Naive thymus-derived CD8-positive, alpha-beta T cell (primary cell): ENCODE measurements around the gene RCAN1. TPM values are rescaled to one million over a fixed set of nuclear protein-coding genes. Genes with fewer than 3 reads are reported as not detected.
A peak's percentile ranks its signal among the peaks of the same experiment; 100 is the strongest.

Source experiments
- ATAC-seq, 2 donors: fragments of 150-1000 bp; cut with Tn5 transposase in 1 of 2; sonication (Bioruptor Pico), chemical (Tn5 transposase) in 1 of 2; 1 replicate in 1 of 2; 2 replicates in 1 of 2; pipeline ENCODE4 v1.10.0; 2021; ENCODE audit warnings: mild to moderate bottlenecking in 2 of 2, moderate library complexity in 2 of 2
- POLR2A ChIA-PET: fragments of 350-600 bp; sonication (Branson Sonifier 250); formaldehyde crosslinking; loops from one replicate; lab custom pipeline; 2021; ENCODE audit warnings: antibody characterized with exemption; lab: Charles Lee
- DNase-seq, 10 donors: peaks; one replicate each; pipeline versions ENCODE4 v3.0.0 to v3.0.0-alpha.2; 2020 to 2022
- H3K27ac Mint-ChIP-seq, 10 donors: one replicate each; pipeline ENCODE4 v1.8.0; 2020 to 2022; ENCODE audit warnings: mild to moderate bottlenecking in 10 of 10, mixed read lengths in 10 of 10, moderate library complexity in 4 of 10, inconsistent platforms in 1 of 10
- H3K27me3 Mint-ChIP-seq, 5 donors: one replicate each; pipeline ENCODE4 v1.8.0; 2021 to 2022; ENCODE audit warnings: mixed read lengths in 5 of 5
- H3K36me3 Mint-ChIP-seq, 3 donors: one replicate each; pipeline ENCODE4 v1.8.0; 2020 to 2022; ENCODE audit warnings: mixed read lengths in 3 of 3, mild to moderate bottlenecking in 2 of 3, inconsistent platforms in 1 of 3
- H3K4me1 Mint-ChIP-seq, 4 donors: one replicate each; pipeline ENCODE4 v1.8.0; 2021 to 2022; ENCODE audit warnings: mixed read lengths in 4 of 4
- H3K4me3 Mint-ChIP-seq, 10 donors: one replicate each; pipeline ENCODE4 v1.8.0; 2020 to 2022; ENCODE audit warnings: mild to moderate bottlenecking in 10 of 10, mixed read lengths in 10 of 10, moderate library complexity in 6 of 10, inconsistent platforms in 1 of 10
- H3K9me3 Mint-ChIP-seq, 9 donors: one replicate each; pipeline ENCODE4 v1.8.0; 2020 to 2022; ENCODE audit warnings: mixed read lengths in 9 of 9, mild to moderate bottlenecking in 3 of 9, inconsistent platforms in 1 of 9, moderate library complexity in 1 of 9
- polyA plus RNA-seq, 3 donors: library from polyadenylated mRNA; unstranded; fragments of 300-500 nt; fragmentation: Illumina TruSeq; gene quantifications; one replicate each; pipeline ENCODE4 v1.2.3, GENCODE V29; 2021
- total RNA-seq, 8 experiments: library from RNA in 2 of 8; stranded (reverse) in 2 of 8; gene quantifications; one replicate each; pipeline ENCODE4 v1.2.3 and lab custom pipeline; 2021 to 2026

Gene RCAN1
- total and polyA plus RNA-seq, 5 experiments from 2014 or later, result 6.8 to 15.9 (median 11.1) TPM

DNA sequence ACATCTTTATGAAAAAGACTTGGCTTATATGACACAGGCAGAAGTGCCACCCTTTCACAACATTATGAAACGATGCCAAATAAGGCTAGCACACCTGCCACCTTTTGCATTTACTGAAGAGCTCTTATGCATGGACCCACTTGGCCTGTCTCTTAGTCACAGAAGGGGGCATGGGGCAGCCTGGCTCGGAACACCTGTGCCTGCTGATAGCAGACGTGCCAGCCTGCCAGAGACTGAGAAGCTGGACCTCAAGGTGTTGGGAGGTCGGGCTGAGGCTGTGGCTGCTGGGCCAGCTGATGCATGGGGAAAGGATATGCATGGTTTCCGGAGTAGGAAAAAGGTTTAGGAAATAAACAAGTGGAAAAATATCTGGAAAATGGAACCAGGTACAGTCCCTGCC, 21.5 kb downstream of the RCAN1 start:
- Mint-ChIP-seq H3K4me3 (no peak overlapping the region), H3K4me1 (peaks cover 12 to 24% (median 13%) of the 10 kb centered on the region in 4 donors), H3K36me3 (peaks cover 0 to 4% (median 0%) of the 10 kb centered on the region in 3 donors), H3K27ac (peak overlapping the region in 1 of 10 donors; percentile 32), H3K9me3 (no peaks in the 10 kb centered on the region), H3K27me3 (no peaks in the 10 kb centered on the region)
- POLR2A ChIA-PET, result no interaction called here
- no peak for ATAC-seq
- no peak for DNase-seq

DNA sequence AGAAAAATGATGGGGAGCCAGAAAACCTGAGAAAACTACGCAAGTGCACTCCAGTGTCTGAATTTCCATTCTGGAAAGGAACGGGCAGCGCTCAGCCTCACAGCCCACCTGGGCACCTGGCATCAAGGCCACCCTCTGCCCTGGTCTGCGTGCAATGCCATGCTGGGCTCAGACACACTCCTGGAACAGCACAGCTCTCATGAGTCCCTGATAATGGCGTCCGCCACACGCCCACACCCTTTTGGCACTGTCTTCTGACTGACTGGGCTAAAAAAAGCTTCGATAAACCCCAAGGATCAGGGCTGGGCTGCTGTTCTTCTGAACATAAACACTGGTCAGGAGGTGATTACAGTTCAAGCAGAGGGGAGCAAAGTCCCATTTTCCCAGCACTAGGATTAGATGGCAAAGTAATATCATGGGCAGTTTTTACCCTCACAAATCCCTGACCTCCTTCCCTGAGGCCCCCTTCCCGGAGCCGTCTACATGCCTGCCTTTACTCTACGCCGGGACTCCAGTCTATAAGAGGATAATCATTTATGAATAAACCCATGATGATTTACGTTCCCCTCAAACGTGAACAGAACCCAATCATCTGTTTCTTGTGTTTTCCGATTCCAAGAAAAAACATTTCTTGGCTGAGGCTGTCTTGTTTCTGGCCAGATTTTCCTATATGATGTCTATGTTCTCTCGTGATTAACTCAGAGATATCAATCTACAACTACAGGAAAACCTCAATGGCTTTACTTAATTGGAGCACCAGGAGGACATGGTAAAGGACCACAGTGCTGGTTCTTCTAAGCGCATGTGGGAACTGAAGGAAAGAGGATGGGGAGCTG, 22.6 kb downstream of the RCAN1 start:
- DNase-seq (no peak), ATAC-seq (no peak)
- POLR2A ChIA-PET, result no interaction called here
- H3K4me3 Mint-ChIP-seq, result no peak overlapping the region
- H3K4me1 Mint-ChIP-seq, result peaks cover 12 to 24% (median 13%) of the 10 kb centered on the region in 4 donors
- peak overlapping the region in 1 of 10 donors; percentile 27 for H3K27ac Mint-ChIP-seq
- no peaks in the 10 kb centered on the region for H3K27me3 Mint-ChIP-seq
- peaks cover 0 to 10% (median 4%) of the 10 kb centered on the region in 3 donors for H3K36me3 Mint-ChIP-seq
- peaks cover 0 to 9% (median 2%) of the 10 kb centered on the region in 9 donors for H3K9me3 Mint-ChIP-seq

DNA sequence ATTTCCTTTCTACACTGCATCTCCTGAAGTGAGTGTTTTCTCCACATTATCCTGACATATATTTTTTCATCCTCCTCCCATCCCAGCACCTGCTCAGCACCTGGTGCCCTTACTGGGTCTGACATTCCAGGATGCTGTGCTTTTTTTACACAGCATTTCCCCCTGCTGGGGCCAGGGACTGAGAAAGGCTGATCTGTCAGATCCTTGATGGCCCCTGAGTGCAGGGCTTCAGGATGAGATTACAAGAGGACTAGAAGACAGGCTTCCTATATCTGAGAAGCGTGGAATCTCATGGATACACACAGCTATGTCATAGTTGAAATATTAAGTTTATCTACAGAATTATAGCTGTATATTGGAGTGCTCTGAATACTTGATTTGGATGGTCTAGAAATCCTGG, 24.4 kb downstream of the RCAN1 start:
- Mint-ChIP-seq H3K27ac (peak overlapping the region in 4 of 10 donors; percentile 3 to 89 (median 24)), H3K4me3 (no peak overlapping the region), H3K9me3 (peaks cover 0 to 24% (median 8%) of the 10 kb centered on the region in 9 donors), H3K27me3 (no peaks in the 10 kb centered on the region), H3K4me1 (peaks cover 11 to 24% (median 12%) of the 10 kb centered on the region in 4 donors), H3K36me3 (peaks cover 0 to 16% (median 12%) of the 10 kb centered on the region in 3 donors)
- POLR2A ChIA-PET, result no interaction called here
- no peak for ATAC-seq
- DNase-seq, result no peak

DNA sequence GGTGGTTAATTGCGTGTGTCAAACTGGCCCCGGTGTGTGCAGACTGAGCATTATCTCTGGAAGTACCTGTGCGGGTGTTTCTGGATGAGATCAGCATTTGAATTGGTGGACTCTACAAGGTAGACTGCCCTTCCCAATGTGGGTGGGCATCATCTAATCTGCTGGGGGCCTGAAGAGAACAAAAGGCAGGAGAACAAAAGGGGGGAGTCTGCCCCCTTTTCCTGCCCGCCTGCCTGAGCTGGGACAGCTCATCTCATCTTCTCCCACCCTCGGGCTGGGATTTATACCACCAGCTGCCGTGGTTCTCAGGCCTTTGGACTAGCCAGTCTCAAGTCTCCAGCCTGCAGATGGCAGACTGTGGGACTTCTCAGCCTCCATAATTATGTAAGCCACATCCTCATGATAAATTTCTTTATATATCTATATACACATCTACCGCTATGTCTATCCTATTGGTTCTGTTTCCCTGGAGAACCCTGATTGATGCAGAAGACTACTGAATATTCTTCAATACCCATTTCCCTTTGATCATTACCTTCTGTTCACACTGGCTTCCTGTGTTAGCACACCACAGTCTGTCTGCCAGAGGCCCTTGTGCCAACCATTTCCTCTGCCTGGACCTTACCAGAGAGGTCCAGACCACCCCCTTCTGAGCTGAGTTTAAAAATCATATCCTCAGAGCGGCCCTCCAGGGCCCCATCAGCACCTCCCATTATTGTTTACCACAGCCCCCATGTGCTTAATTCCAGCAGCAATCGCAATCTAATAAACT, 25.2 kb downstream of the RCAN1 start:
- POLR2A ChIA-PET, result no interaction called here
- Mint-ChIP-seq H3K4me3 (peak overlapping the region in 1 of 10 donors; percentile 19), H3K4me1 (peaks cover 11 to 24% (median 13%) of the 10 kb centered on the region in 4 donors), H3K36me3 (peaks cover 0 to 16% (median 12%) of the 10 kb centered on the region in 3 donors), H3K9me3 (peaks cover 0 to 24% (median 8%) of the 10 kb centered on the region in 9 donors), H3K27me3 (no peaks in the 10 kb centered on the region), H3K27ac (peak overlapping the region in 4 of 10 donors; percentile 8 to 89 (median 63))
- ATAC-seq (peak in 1 of 2 donors; percentile 62), DNase-seq (no peak)

DNA sequence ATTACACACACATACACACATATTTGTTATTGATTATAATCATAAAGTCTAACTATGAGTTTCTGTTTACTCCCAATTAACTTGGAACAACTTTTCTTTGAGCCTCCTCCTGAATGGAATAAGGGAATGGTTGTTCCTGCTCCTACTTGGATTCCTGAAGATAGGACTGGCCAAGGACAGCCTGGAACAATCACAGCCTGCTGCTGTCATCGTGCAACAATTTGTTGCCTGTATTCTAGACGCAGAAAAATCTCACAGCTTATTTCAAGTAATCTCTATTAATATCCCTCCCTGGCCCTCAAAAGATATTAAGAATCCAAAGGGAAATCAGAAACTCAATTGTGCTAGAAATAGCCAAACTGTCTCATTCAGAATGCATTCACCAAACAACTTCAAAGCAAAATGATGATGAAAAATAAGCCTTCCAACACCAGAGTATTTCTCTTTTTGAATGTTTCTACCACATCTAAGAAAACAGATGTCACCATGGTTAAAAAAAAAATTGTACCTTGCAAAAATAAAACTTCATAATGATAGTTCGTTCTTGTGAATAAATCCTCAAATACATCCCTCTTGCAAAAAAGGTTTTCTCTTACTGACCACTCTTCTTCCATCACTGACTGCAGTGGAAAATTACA, 30.9 kb downstream of the RCAN1 start:
- DNase-seq, result no peak
- Mint-ChIP-seq H3K36me3 (peaks cover 4 to 16% (median 12%) of the 10 kb centered on the region in 3 donors), H3K4me3 (no peak overlapping the region), H3K9me3 (peaks cover 0 to 24% (median 8%) of the 10 kb centered on the region in 9 donors), H3K27me3 (no peaks in the 10 kb centered on the region), H3K4me1 (peaks cover 8 to 13% (median 9%) of the 10 kb centered on the region in 4 donors), H3K27ac (no peak overlapping the region)
- POLR2A ChIA-PET, result no interaction called here
- no peak for ATAC-seq

DNA sequence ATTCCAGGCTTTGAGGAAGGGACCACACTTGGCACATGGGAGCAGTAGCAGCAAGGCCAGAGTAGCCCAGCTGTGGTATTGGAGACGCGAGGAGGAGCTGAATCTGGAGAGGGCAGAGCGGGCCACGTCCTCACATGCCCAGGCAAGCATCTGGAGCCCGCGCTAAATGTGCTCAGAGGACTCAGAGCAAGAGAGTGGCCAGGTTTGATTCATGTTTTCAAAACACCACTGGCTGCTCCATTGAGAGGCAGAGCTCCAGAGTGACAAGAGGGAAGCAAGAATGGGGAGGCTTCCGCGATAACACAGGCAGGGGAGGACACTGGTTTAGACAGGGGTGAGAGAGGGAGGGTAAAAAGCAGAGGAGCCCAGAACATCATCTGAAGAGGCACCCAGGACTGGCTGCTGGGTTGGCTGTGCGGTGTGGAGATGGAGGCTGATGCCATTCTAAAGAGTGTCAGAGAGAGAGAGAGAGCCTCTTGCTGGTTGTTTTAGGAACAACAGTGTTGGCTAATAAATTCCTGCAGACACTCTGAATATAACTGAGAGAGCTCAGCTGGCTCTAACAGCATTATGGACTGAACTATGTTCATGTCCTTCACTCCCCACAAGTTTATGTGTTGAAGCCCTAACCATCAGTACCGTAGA, 32.3 kb downstream of the RCAN1 start:
- Mint-ChIP-seq H3K9me3 (peaks cover 0 to 18% (median 8%) of the 10 kb centered on the region in 9 donors), H3K27me3 (no peaks in the 10 kb centered on the region), H3K27ac (peak overlapping the region in 2 of 10 donors; percentile 7 to 57), H3K4me1 (peaks cover 8 to 11% (median 8%) of the 10 kb centered on the region in 4 donors), H3K4me3 (no peak overlapping the region), H3K36me3 (peaks cover 4 to 10% (median 7%) of the 10 kb centered on the region in 3 donors)
- DNase-seq, result no peak
- POLR2A ChIA-PET, result interaction anchor here (0.6 kb wide), 1 partner anchor 862 kb away, joined by 3 read pairs; no protein-coding TSS in a partner anchor
- no peak for ATAC-seq

DNA sequence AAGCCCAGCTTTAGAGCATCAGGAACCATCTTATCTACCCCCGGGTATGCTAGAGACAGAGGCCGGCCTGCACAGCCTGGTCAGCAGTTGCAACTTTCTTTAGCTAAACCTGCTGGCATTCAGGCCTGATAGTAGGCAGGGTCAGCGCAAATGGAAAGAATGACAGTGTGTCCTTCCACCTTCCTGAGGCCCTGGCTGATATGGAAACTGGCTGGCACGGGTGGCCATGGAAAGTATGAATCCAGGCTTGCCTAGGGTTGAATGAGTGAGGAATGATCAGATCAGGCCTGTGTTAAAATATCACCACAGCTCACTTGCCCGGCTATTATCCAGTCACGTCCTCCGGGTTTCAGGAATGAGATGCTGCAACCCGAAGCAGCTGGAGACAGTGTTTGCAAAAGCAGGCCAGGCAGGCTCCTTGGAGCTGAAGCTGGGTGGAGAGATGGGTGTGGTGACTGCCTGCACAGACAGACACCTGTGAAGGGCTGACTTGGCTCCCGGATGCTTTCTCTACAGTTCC, 34.7 kb downstream of the RCAN1 start:
- Mint-ChIP-seq H3K27me3 (no peaks in the 10 kb centered on the region), H3K36me3 (peaks cover 0 to 7% (median 2%) of the 10 kb centered on the region in 3 donors), H3K27ac (no peak overlapping the region), H3K4me3 (no peak overlapping the region), H3K4me1 (peaks cover 9 to 14% (median 12%) of the 10 kb centered on the region in 4 donors), H3K9me3 (no peaks in the 10 kb centered on the region)
- no peak for DNase-seq
- ATAC-seq, result no peak
- POLR2A ChIA-PET, result no interaction called here

DNA sequence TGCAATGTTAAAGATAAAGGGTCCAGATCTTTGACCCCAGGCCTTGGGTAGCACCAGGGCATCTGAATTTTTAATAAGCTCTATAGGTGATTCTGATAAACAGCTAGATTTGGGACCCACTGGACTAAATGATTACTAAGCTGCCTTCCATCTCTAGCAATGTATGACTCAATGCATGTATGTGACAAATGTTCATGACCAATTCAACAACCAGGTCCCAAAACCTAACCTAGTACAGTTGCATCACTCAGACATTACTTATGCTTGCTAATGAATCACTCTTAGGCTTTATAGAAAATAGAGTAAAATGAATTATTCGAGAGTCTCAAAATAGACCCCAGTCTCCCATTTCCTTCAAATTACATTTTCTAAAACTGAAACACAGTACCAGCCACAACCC, 35.5 kb downstream of the RCAN1 start:
- H3K27me3 Mint-ChIP-seq, result no peaks in the 10 kb centered on the region

DNA sequence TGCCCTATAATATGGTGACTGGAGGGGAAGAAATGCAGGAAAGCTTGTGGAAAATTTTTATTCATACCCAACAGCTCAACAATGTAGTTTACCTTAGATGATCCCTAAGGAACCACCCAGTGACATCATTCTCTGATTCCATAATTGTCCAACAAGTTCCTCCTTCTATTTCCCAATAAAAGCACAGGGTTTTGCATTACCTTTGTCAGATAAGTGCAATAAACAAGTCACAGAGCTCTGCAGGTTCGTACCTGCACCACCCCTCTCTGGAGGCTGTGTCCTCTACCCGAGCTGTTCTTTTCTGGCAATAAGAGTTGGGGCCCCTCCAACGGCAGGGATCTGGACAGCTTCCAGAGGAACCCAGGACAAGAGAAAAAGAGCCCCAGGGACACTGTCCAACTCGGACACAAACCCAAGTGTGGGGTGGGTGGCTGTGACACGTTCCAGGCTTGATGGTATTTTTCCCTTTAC, 38.8 kb downstream of the RCAN1 start:
- Mint-ChIP-seq H3K36me3 (peaks cover 6 to 15% (median 15%) of the 10 kb centered on the region in 3 donors), H3K27me3 (no peaks in the 10 kb centered on the region), H3K27ac (no peak overlapping the region), H3K4me3 (no peak overlapping the region), H3K9me3 (peaks cover 0 to 8% (median 1%) of the 10 kb centered on the region in 9 donors), H3K4me1 (peaks cover 6 to 15% (median 8%) of the 10 kb centered on the region in 4 donors)
- POLR2A ChIA-PET, result no interaction called here
- DNase-seq (no peak), ATAC-seq (no peak)

More for the DNA sequence above, 35.5 kb downstream of the RCAN1 start:
- POLR2A ChIA-PET, result no interaction called here
- H3K4me1 Mint-ChIP-seq, result peaks cover 10 to 21% (median 12%) of the 10 kb centered on the region in 4 donors
- H3K36me3 Mint-ChIP-seq, result peaks cover 0 to 7% (median 2%) of the 10 kb centered on the region in 3 donors
- no peak overlapping the region for H3K27ac Mint-ChIP-seq
- DNase-seq (no peak), ATAC-seq (no peak)
- no peaks in the 10 kb centered on the region for H3K9me3 Mint-ChIP-seq
- no peak overlapping the region for H3K4me3 Mint-ChIP-seq

DNA sequence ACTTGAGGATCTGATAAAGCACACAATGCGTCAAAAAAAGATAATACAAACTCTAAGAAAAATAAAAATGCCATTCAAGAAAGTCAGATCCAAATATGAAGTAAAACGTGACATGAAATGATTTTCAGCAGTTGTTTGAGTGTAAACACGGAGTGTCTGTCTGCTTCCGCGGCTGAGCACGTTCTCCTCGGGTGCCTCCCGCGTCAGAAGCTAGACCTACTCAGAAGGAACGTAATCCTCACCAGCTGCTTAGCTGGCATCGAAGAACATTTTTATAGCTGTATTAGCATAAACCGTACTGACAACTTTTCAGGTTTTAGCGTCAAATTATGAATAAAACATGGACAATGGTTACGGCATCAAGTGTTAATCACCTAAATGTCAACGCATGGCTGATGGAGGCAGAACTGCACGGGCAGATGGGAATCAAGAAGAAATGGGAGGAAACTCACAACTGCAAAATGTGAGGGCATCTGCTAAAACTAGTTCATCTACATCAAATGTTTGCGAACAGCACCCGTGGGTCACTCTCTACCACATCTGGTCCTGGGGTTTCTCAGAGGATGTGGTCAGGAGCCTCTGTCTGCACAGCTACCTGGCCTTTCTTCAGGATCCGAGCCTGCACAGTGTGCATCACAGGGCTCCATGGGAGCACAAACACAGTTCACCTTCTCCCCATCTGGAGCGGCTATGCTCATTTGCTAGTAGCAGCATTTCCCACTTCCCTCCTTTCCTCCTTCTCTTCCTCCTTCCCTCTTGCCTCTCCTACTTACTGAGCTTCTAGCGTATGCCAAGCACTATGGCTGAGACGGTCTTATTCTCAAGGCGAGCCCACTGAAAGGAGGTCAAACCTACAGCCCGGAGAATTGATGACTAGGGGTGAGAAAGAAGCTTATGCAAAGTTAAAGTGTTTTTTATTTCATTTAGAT, 40.0 kb downstream of the RCAN1 start:
- H3K27me3 Mint-ChIP-seq, result no peaks in the 10 kb centered on the region
- H3K27ac Mint-ChIP-seq, result no peak overlapping the region
- peaks cover 6 to 15% (median 7%) of the 10 kb centered on the region in 4 donors for H3K4me1 Mint-ChIP-seq
- peaks cover 0 to 8% (median 1%) of the 10 kb centered on the region in 9 donors for H3K9me3 Mint-ChIP-seq
- POLR2A ChIA-PET, result no interaction called here
- peaks cover 6 to 15% (median 15%) of the 10 kb centered on the region in 3 donors for H3K36me3 Mint-ChIP-seq
- ATAC-seq (no peak), DNase-seq (no peak)
- no peak overlapping the region for H3K4me3 Mint-ChIP-seq

DNA sequence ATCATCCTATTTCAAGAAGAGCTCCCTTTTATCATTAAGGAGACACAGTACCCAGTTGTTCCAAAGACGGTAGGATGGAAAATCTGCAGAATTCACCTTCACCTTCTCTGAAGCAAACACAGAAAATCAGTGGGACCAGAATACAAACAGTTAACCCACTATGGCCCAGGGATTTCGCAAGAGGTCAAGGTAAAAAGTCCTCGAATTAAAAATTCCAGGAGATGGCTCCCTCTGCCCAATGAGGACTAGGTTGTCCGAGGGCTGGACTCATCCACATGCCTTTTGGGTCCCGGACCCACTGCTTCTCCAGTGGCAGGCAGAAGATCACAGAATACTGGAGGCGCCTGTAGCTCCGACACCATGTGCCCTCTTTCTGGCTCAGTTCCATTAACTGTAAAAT, 42.9 kb downstream of the RCAN1 start:
- ATAC-seq, result no peak

More for the DNA sequence above, 42.9 kb downstream of the RCAN1 start:
- H3K4me1 Mint-ChIP-seq, result peaks cover 6 to 15% (median 8%) of the 10 kb centered on the region in 4 donors
- POLR2A ChIA-PET, result no interaction called here
- H3K9me3 Mint-ChIP-seq, result peaks cover 0 to 8% (median 1%) of the 10 kb centered on the region in 9 donors
- no peak overlapping the region for H3K4me3 Mint-ChIP-seq
- H3K36me3 Mint-ChIP-seq, result peaks cover 11 to 20% (median 15%) of the 10 kb centered on the region in 3 donors
- no peaks in the 10 kb centered on the region for H3K27me3 Mint-ChIP-seq
- no peak overlapping the region for H3K27ac Mint-ChIP-seq
- no peak for DNase-seq
